Stimulated activated CD4-positive, alpha-beta T cell treated with anti-CD3 and anti-CD28 coated beads, Interleukin-15, amount 100 ng/mL, for 48 hours (primary cell): Measurements from ENCODE around the gene PNPLA5.

Experiments used
- DNase-seq, 2 donors: peaks; one replicate each; pipeline ENCODE4 v3.0.0-alpha.2; 2020; ENCODE audit warnings: low read depth in 2 of 2

Gene PNPLA5

GRCh38 chr22:43838571-43839307 is 53.1 kb downstream of the PNPLA5 start:
- DNase-seq: no peak

- no peak for DNase-seq
Observed at GRCh38 chr22:43838161-43838560, 53.7 kb downstream of the PNPLA5 start.

- no peak for DNase-seq
Observed at GRCh38 chr22:43837666-43838065, 54.1 kb downstream of the PNPLA5 start.

- DNase-seq: no peak
Observed at GRCh38 chr22:43835736-43836135, 56.1 kb downstream of the PNPLA5 start.

- no peak for DNase-seq
Observed at GRCh38 chr22:43835166-43835565, 56.6 kb downstream of the PNPLA5 start.

- no peak for DNase-seq
Observed at GRCh38 chr22:43833286-43834240, 58.2 kb downstream of the PNPLA5 start.

- no peak for DNase-seq
Observed at GRCh38 chr22:43832393-43833265, 59.2 kb downstream of the PNPLA5 start.

GRCh38 chr22:43831561-43832392 is 60.0 kb downstream of the PNPLA5 start:
- no peak for DNase-seq

- no peak for DNase-seq
Observed at GRCh38 chr22:43830931-43831560, 60.8 kb downstream of the PNPLA5 start.

- no peak for DNase-seq
Observed at GRCh38 chr22:43829904-43830851, 61.6 kb downstream of the PNPLA5 start.
